H1 (cell line): Measurements from ENCODE around the gene PHLPP1. TPM values are rescaled to one million over a fixed set of nuclear protein-coding genes. Genes with fewer than 3 reads are reported as not detected.
"Not testable (repeated sequence)": the region's sequence is repeated elsewhere in the genome, so short reads cannot be mapped to it uniquely, and the experiment has no call there.

Source experiments
- CTCF ChIA-PET: fragments of 300-600 bp; sonication (Branson Sonifier 250); formaldehyde crosslinking; loops from one replicate; lab custom pipeline; 2021; ENCODE audit not compliant: partially characterized antibody; lab: Charles Lee
- POLR2A ChIA-PET: fragments of 300-600 bp; sonication (Branson Sonifier 250); formaldehyde crosslinking; loops from one replicate; lab custom pipeline; 2021; ENCODE audit warnings: inconsistent platforms; ENCODE audit not compliant: partially characterized antibody; lab: Charles Lee
- DNase-seq, 2 experiments: peaks; one replicate each; pipeline versions ENCODE4 v3.0.0 to v3.0.0-alpha.2; 2010 to 2022; ENCODE audit warnings: low spot score in 2 of 2, low read depth in 1 of 2, mixed read lengths in 1 of 2
- FAIRE-seq: peaks from 2 replicates; lab custom pipeline; 2011; peaks lifted over from hg19 to GRCh38; lab: Jason Lieb, UNC
- H2AFZ ChIP-seq: 2 replicates; pipeline ENCODE4 v1.8.1; 2012; ENCODE audit warnings: low read length, inconsistent platforms
- H2AK5ac ChIP-seq: 2 replicates; pipeline ENCODE4 v1.6.1; 2013; ENCODE audit warnings: low read depth, low read length
- H2BK120ac ChIP-seq: replicated peaks from 2 replicates; pipeline ENCODE3; 2013; ENCODE audit warnings: low read depth, low read length, inconsistent platforms
- H2BK12ac ChIP-seq: 2 replicates; pipeline ENCODE4 v1.6.1; 2013; ENCODE audit warnings: low read depth, low read length
- H2BK15ac ChIP-seq: 2 replicates; pipeline ENCODE4 v1.6.1; 2013; ENCODE audit warnings: low read length
- H2BK20ac ChIP-seq: 2 replicates; pipeline ENCODE4 v1.6.1; 2013; ENCODE audit warnings: low read length
- H2BK5ac ChIP-seq: 2 replicates; pipeline ENCODE4 v1.6.1; 2013; ENCODE audit warnings: low read depth, low read length
- H3K14ac ChIP-seq: 2 replicates; pipeline ENCODE4 v1.6.1; 2013; ENCODE audit warnings: inconsistent platforms; ENCODE audit not compliant: insufficient read length
- H3K18ac ChIP-seq: 2 replicates; pipeline ENCODE4 v1.6.1; 2013; ENCODE audit warnings: low read length; ENCODE audit errors: extremely low read depth
- H3K23ac ChIP-seq: 2 replicates; pipeline ENCODE4 v1.6.1; 2013; ENCODE audit warnings: inconsistent platforms; ENCODE audit not compliant: insufficient read length
- H3K23me2 ChIP-seq: 2 replicates; pipeline ENCODE4 v1.6.1; 2013; ENCODE audit warnings: low read depth, low read length
- H3K27ac ChIP-seq: 2 replicates; pipeline ENCODE4 v1.6.1; 2011; ENCODE audit warnings: low read depth, low read length, inconsistent platforms
- H3K27me3 ChIP-seq, 4 experiments: replicated peaks in 1 of 4; 1 replicate in 1 of 4; 2 replicates in 3 of 4; pipeline versions ENCODE4 v1.6.1 to v1.8.1; 2011 to 2013; ENCODE audit warnings: low read length in 3 of 4, mild to moderate bottlenecking in 3 of 4, inconsistent platforms in 2 of 4, mixed read lengths in 2 of 4, moderate library complexity in 1 of 4; ENCODE audit not compliant: control insufficient read depth in 3 of 4, insufficient read depth in 3 of 4; ENCODE audit errors: extremely low read depth in 1 of 4
- H3K36me3 ChIP-seq, 4 experiments: 2 replicates each; pipeline versions ENCODE4 v1.6.1 to v1.8.1; 2011 to 2013; ENCODE audit warnings: mild to moderate bottlenecking in 4 of 4, low read length in 3 of 4, moderate library complexity in 2 of 4, control low read depth in 1 of 4, inconsistent platforms in 1 of 4; ENCODE audit not compliant: insufficient read depth in 4 of 4, control insufficient read depth in 2 of 4
- H3K4ac ChIP-seq: replicated peaks from 2 replicates; pipeline ENCODE3; 2013; ENCODE audit warnings: low read length, low read depth, mixed read lengths, inconsistent platforms; ENCODE audit not compliant: insufficient read length
- H3K4me1 ChIP-seq, 4 experiments: replicated peaks in 1 of 4; 1 replicate in 1 of 4; 2 replicates in 3 of 4; pipeline versions ENCODE4 v1.6.1 to v1.8.1; 2011 to 2013; ENCODE audit warnings: low read length in 3 of 4, inconsistent platforms in 2 of 4, mixed read lengths in 1 of 4; ENCODE audit not compliant: insufficient read depth in 4 of 4, control insufficient read depth in 3 of 4
- H3K4me2 ChIP-seq, 2 experiments: 2 replicates each; pipeline versions ENCODE4 v1.6.1 to v1.8.1; 2011 to 2013; ENCODE audit warnings: low read depth in 2 of 2, low read length in 2 of 2, control low read depth in 1 of 2, inconsistent platforms in 1 of 2, mild to moderate bottlenecking in 1 of 2; ENCODE audit not compliant: insufficient read depth in 1 of 2
- H3K4me3 ChIP-seq, 4 experiments: fragments of 200-600, 300-600 bp in 1 of 4; sonication (generic), shearing (Covaris generic), sonication (Bioruptor Twin) in 1 of 4; 2 replicates each; pipeline versions ENCODE4 v1.5.1 to v1.8.1; 2011 to 2016; ENCODE audit warnings: low read length in 4 of 4, low read depth in 3 of 4, control low read depth in 2 of 4, inconsistent platforms in 2 of 4, mild to moderate bottlenecking in 2 of 4, mixed read lengths in 1 of 4, moderate library complexity in 1 of 4; ENCODE audit not compliant: insufficient read depth in 2 of 4; ENCODE audit errors: extremely low read depth in 1 of 4
- H3K56ac ChIP-seq: replicated peaks from 2 replicates; pipeline ENCODE3; 2013; ENCODE audit warnings: low read depth, mild to moderate bottlenecking, mixed read lengths, low read length, inconsistent platforms; ENCODE audit not compliant: insufficient read length
- H3K79me1 ChIP-seq: 2 replicates; pipeline ENCODE4 v1.6.1; 2013; ENCODE audit warnings: low read depth, low read length, control low read depth
- H3K79me2 ChIP-seq, 2 experiments: 2 replicates each; pipeline versions ENCODE4 v1.6.1 to v1.8.1; 2012 to 2013; ENCODE audit warnings: low read length in 2 of 2, mild to moderate bottlenecking in 2 of 2, inconsistent platforms in 1 of 2; ENCODE audit not compliant: insufficient read depth in 2 of 2, control insufficient read depth in 1 of 2
- H3K9ac ChIP-seq, 4 experiments: replicated peaks in 1 of 4; 1 replicate in 1 of 4; 2 replicates in 3 of 4; pipeline versions ENCODE4 v1.6.1 to v1.8.1; 2011 to 2013; ENCODE audit warnings: low read depth in 3 of 4, low read length in 3 of 4, control low read depth in 2 of 4, mild to moderate bottlenecking in 2 of 4, moderate library complexity in 2 of 4, inconsistent platforms in 1 of 4; ENCODE audit errors: extremely low read depth in 1 of 4
- H3K9me3 ChIP-seq, 2 experiments: 2 replicates each; pipeline versions ENCODE4 v1.6.1 to v1.8.1; 2012 to 2013; ENCODE audit warnings: mild to moderate bottlenecking in 2 of 2, moderate library complexity in 2 of 2, control low read depth in 1 of 2, inconsistent platforms in 1 of 2, low read depth in 1 of 2, low read length in 1 of 2, mixed read lengths in 1 of 2; ENCODE audit not compliant: insufficient read depth in 2 of 2
- H4K20me1 ChIP-seq, 2 experiments: replicated peaks in 1 of 2; 2 replicates each; pipeline versions ENCODE3 to v1.8.1; 2011 to 2013; ENCODE audit warnings: inconsistent platforms in 2 of 2, low read length in 2 of 2, mild to moderate bottlenecking in 1 of 2; ENCODE audit not compliant: insufficient read depth in 2 of 2, control insufficient read depth in 1 of 2
- H4K5ac ChIP-seq: 2 replicates; pipeline ENCODE4 v1.6.1; 2013; ENCODE audit warnings: low read length, low read depth, mixed read lengths, inconsistent platforms; ENCODE audit not compliant: insufficient read length
- H4K8ac ChIP-seq: 2 replicates; pipeline ENCODE4 v1.8.0; 2013; ENCODE audit warnings: mild to moderate bottlenecking, moderate library complexity, low read length, inconsistent platforms; ENCODE audit not compliant: insufficient read depth; ENCODE audit errors: extremely low read depth
- H4K91ac ChIP-seq: replicated peaks from 2 replicates; pipeline ENCODE3; 2013; ENCODE audit warnings: low read length, mixed read lengths, inconsistent platforms; ENCODE audit not compliant: insufficient read length
- BRCA1 ChIP-seq: IDR thresholded peaks from 2 replicates; pipeline ENCODE4 v1.6.1; 2012; ENCODE audit warnings: low read depth, low read length, improper control_type of control experiment
- EGR1 ChIP-seq: IDR thresholded peaks from 2 replicates; pipeline ENCODE4 v1.6.1; 2011; ENCODE audit warnings: low read depth, low read length, borderline replicate concordance
- POLR2AphosphoS5 ChIP-seq: IDR thresholded peaks from 2 replicates; pipeline ENCODE4 v1.6.1; 2011; ENCODE audit warnings: low read depth, low read length
- RFX5 ChIP-seq: IDR thresholded peaks from 2 replicates; pipeline ENCODE4 v1.6.1; 2011; ENCODE audit warnings: low read depth, low read length, improper control_type of control experiment, borderline replicate concordance
- RNF2 ChIP-seq: fragments of 200-900, 300-1000 bp; sonication (generic); IDR thresholded peaks from 2 replicates; pipeline ENCODE4 v1.7.1; 2016; ENCODE audit warnings: borderline replicate concordance, low read depth, mild to moderate bottlenecking, antibody characterized with exemption, low read length; ENCODE audit not compliant: poor library complexity, severe bottlenecking; ENCODE audit errors: missing control alignments
- SIN3A ChIP-seq, 2 experiments: IDR thresholded peaks in 1 of 2; conservative IDR thresholded peaks in 1 of 2; 2 replicates each; pipeline ENCODE4 v1.6.1; 2011 to 2012; ENCODE audit warnings: low read length in 2 of 2, improper control_type of control experiment in 1 of 2, low read depth in 1 of 2, mild to moderate bottlenecking in 1 of 2
- SP1 ChIP-seq: IDR thresholded peaks from 2 replicates; pipeline ENCODE4 v1.6.1; 2011; ENCODE audit warnings: low read depth, low read length
- WGBS, 2 experiments: shearing (Covaris generic) in 1 of 2; methylation state at CpG; one replicate each; pipeline versions ENCODE4 v1.1.6 to v1.1.7; 2013 to 2015; ENCODE audit warnings: low lambda C conversion rate in 2 of 2, mixed read lengths in 2 of 2, inconsistent platforms in 1 of 2, low coverage in 1 of 2, missing lambda C conversion rate in 1 of 2; ENCODE audit not compliant: insufficient replicate concordance in 2 of 2, insufficient coverage in 1 of 2, insufficient read length in 1 of 2; ENCODE audit errors: extremely low coverage in 1 of 2, missing lambda C conversion rate in 1 of 2; 5-methylcytosine and 5-hydroxymethylcytosine counted together
- polyA plus RNA-seq, 7 experiments: library from polyadenylated mRNA; depleted of rRNA in 3 of 7; stranded (reverse) in 5 of 7; unstranded in 2 of 7; fragments of >200 nt in 5 of 7; fragments of 200-250 nt in 2 of 7; gene quantifications; 1 replicate in 5 of 7; 2 replicates in 1 of 7; 4 replicates in 1 of 7; pipeline versions ENCODE4 v1.2.1 to v1.2.3, GENCODE V29; 2011 to 2013; ENCODE audit warnings: missing spikeins in 2 of 7, mixed read lengths in 2 of 7
- total RNA-seq: library from RNA; stranded (reverse); fragmentation: NEBNext Ultra II Directional; extraction: Animal tissue kit (Norgen Biotek cat#: 25700); gene quantifications from 2 replicates; pipeline ENCODE4 v1.2.1, GENCODE V29; 2021

The PHLPP1 gene
- total and polyA plus RNA-seq, 2 of the 8 experiments (the other 6 are each of a cell fraction or from before 2014, with no cell fraction given) = 28.0 to 66.3 TPM

DNA sequence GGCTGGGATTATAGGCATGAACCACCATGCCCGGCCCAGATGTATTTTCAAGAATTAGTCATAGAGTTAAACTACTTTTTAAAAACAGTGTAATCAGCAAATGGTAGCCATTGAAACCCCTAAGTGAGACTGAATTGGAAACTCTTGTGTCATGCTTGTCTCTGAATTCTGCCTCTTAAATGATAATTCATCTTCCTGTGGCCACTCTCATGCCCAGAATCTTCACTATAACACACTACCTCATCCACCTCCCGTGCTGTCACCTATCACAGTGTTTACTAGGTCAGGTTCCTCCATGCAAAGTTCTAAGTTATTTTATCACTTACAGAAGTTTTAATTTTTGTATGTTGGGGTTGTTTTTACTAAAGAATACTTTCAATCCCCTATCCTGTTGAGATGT, 197.5 kb downstream of the PHLPP1 start (continued):
- TF ChIP-seq SIN3A (conservative IDR thresholded peaks at IDR 0.05 in 1 of 2, IDR thresholded peaks at IDR 0.05 in 1 of 2; ENCODE audit: low read depth in 1 of 2, low read length in 2 of 2) (no peak), RNF2 (no peak), EGR1 (no peak), BRCA1 (no peak), POLR2AphosphoS5 (no peak), SP1 (no peak), RFX5 (no peak)

DNA sequence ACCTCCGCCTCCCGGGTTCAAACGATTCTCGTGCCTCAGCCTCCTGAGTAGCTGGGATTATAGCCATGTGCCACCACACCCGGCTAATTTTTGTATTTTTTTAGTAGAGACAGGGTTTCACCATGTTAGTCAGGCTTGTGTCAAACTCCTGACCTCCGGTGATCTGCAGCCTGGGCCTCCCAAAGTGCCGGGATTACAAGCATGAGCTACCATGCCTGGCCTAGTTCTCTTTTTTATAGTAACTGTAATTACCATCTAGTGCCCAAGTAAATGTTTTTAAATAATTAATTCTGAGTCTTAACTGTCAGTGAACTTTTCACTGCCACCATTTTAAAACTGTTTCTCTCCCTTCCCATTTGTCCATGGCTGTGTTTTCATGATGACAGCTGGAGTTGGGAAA, 198.5 kb downstream of the PHLPP1 start:
- H3K27ac ChIP-seq, H3K56ac ChIP-seq, H4K91ac ChIP-seq, H3K79me2 ChIP-seq, H2AK5ac ChIP-seq, H3K4me1 ChIP-seq, H4K20me1 ChIP-seq, H3K27me3 ChIP-seq, H3K4ac ChIP-seq, H3K4me2 ChIP-seq, H2BK120ac ChIP-seq, H3K9me3 ChIP-seq, H3K18ac ChIP-seq, H3K9ac ChIP-seq, H2BK15ac ChIP-seq, H2BK5ac ChIP-seq, DNase-seq, H2BK20ac ChIP-seq, H2BK12ac ChIP-seq, H3K14ac ChIP-seq, H3K79me1 ChIP-seq, H3K4me3 ChIP-seq, FAIRE-seq, H4K5ac ChIP-seq, POLR2A ChIA-PET, H2AFZ ChIP-seq, H3K23me2 ChIP-seq, H4K8ac ChIP-seq, H3K23ac ChIP-seq: not testable (repeated sequence)
- CTCF ChIA-PET = interaction anchor here (1.0 to 1.3 kb wide), 2 partner anchors 44 to 275 kb away, joined by 3 to 5 read pairs; no protein-coding TSS in a partner anchor
- H3K36me3 ChIP-seq = peaks cover 0 to 21% (median 8%) of the 10 kb centered on the region in 4 experiments; a peak in 5 of 8 replicates
- whole genome bisulfite sequencing, 2 experiments = 89% methylated on average over 7 of the region's 7 CpGs; no CpG with 5 or more reads in 1 of the 2 experiments
